ENCODE measurements around the gene FBN2.

- no peak for TF ChIP-seq EZH2phosphoT487 (IDR thresholded peaks at IDR 0.05; ENCODE audit: insufficient read depth, low read depth)
- no peak for TF ChIP-seq EZH2 (IDR thresholded peaks at IDR 0.05; ENCODE audit: insufficient read depth, poor library complexity, severe bottlenecking)
Measured at GRCh38 chr5:128264564-128265360, 273.3 kb downstream of the FBN2 start.
